Measurements from ENCODE around the gene DLG2.
"Not testable (repeated sequence)": the region's sequence is repeated elsewhere in the genome, so short reads cannot be mapped to it uniquely, and the experiment has no call there.

Gene DLG2

DNA sequence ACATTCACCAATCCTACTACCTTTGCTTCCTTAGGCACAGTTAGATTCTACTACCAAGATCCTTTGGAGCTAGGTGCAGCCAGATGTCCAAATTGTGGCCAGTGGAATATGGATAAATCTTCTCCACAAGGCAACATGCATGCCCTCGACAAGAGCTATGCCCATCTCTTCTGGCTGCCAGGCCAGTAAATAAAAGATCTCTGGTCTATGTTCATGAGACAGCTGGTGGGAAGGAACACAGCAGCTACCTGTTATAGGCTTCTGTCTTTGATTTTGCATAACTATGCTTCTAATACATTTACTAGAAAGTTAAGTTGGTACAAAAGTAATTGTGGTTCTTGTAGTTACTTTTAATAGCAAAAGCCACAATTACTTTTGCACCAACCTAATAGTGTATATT is 182.7 kb downstream of the DLG2 start:
- no peak for DNase-seq (ENCODE audit: low spot score)

DNA sequence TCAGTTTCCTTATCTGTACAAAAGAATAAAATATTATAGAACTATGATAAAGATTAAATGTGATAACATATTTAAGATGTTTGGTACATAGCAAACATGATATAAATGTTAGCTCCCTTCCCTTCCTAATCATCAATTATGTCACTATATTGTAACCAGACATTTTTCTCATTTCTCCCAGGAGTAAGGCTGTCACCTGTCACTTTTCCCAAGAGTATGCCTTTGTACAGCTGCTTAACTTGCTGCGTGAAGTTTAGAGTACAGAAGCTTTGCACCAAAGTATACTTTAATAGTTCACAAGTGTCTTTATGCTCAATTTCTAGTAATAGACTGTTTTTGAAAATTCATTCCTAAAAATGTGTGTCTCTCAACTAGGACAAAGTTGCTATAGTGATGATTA is 186.9 kb downstream of the DLG2 start:
- no peak for DNase-seq (ENCODE audit: low spot score)

DNA sequence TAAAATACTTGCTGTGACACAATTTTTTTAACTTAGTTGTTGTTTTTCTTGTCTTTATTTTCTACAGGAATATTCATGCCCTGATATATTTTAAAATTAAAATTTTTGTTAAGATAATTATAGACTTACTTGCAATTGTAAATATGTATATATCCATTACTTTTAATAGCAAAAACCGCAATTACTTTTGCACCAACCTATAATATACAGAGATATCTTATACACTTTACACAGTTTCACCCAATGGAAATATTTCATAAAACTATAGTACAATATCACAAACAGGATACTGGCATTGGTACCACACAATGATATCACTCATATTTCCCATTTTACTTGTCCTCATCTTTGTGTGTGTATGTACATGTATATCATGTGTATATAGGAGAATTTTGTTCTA is 188.8 kb downstream of the DLG2 start:
- DNase-seq (ENCODE audit: low spot score) = no peak

DNA sequence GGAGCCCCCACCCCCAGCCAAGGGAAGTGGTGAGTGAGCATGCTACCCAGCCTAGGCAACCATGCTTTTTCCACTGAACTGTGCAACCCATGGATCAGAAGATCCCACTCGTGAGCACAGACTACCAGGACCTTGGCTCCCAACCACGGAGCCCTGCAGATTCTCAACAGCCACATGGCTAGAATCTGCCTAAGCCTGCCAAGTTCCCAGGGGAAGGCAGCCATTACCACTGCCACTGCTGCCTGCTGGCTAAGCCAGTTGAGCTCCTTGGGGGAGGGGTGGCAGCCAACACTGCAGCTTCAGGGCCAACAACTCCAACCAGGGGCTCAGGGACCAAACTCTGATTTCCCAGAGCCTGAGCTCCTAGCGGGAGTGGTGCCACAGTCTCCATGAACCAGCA is 195.8 kb downstream of the DLG2 start:
- no peak for DNase-seq (ENCODE audit: low spot score)

DNA sequence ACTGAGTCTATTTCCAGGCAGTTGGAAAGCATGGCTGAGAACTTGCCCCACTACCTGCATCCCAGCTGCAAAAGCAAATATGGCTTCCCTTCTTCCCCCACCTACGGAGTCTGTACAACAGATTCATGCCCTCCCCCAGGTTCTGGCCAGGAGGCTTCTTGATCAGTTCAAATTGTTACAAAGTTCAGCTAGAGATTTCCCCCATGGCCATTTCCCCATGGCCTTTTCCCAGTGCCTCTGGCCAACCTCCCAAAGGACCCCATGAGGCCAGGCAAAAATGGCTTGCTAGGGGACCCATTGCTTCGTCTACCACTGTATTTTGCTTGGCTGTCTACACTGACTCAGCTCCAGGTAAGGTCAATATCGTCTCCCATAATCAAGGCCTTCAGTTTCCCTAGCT is 203.3 kb downstream of the DLG2 start:
- no peak for DNase-seq (ENCODE audit: low spot score)

DNA sequence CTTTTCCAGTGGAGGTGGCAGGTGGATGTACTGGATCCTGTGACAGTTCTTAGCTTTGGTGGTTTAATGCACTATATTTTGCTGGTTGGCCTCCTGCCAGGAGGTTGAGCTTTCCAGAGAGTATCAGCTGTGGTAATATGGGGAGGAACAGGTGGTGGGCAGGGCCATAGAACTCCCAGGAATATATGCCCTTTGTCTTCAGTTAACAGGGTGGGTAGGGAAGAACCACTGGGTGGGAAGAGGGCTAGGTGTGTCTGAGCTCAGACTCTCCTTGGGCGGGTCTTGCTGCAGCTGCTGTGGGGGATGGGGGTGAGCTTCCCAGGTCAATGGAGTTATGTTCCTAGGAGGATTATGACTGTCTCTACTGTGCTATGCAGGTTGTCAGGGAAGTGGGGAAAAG is 203.8 kb downstream of the DLG2 start:
- DNase-seq (ENCODE audit: low spot score) = no peak

DNA sequence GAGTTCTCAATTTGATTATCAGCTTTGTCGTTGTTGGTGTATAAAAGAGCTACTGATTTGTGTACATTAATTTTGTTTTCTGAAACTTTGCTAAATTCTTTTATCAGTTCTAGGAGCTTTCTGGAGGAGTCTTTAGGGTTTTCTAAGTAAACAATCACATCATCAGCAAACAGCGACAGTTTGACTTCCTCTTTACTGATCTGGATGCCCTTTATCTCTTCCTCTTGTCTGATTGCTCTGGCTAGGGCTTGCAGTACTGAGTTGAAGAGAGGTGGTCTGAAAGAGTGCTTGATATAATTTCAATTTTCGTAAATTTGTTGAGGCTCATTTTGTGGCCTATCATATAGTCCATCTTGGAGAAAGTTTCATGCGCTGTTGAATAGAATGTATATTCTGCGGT is 213.0 kb downstream of the DLG2 start:
- no peak for DNase-seq (ENCODE audit: low spot score)

DNA sequence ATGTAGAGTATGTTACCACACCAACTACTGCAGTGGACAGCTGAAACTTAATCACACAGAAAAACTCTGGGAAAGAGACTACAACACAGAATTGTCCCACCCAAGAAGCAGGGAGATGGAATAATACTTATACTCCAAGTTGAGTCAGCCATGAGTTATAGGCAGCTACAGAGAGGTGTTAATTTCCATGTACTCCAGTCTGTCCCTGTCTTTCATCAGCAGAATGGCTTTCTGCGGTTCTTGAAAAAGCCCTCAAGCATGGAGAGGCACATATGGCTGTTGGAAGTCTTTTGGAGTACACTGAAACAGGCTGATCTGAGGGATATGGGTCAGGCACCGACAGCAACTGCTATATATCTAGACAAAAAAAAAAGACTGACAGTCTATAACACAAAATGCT is 219.5 kb downstream of the DLG2 start:
- DNase-seq (ENCODE audit: low spot score) = no peak

DNA sequence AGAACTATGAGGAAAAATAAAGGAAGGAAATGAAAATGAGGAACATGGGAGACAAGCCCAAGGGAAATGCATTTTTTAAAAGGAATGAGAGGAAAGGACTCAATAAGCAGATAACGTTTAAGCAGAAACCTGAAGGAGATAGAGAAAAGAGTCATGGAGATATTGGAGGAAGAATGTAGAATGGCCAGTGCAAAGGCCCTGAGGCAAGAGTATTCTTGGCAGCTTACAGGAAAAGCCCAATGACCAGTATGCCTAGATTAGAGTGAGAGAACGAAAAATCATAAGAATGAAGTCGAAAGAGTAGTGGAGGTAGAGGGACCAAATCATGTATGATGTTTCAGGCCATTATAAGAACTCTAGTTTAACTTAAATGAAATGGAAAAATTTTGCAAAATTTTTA is 220.3 kb downstream of the DLG2 start:
- no peak for DNase-seq (ENCODE audit: low spot score)

DNA sequence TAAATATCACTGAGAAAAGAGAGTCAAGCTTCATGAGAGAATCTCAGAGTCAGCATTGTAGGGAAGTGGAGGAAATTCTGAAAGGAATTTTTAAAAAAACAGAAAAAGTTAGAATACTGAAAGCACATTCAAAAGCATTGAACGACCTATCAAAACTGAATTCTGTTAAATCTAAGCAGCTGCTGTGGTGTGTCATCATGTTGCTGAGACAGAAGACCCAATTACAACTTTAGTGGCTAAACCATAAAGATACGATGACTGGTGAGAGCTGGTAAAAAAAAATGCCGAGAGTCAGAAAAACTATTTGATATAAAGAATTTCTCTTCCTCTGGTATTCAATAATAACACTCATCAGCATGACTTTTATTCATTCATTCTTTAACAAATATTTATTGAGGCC is 220.8 kb downstream of the DLG2 start:
- DNase-seq (ENCODE audit: low spot score) = no peak

DNA sequence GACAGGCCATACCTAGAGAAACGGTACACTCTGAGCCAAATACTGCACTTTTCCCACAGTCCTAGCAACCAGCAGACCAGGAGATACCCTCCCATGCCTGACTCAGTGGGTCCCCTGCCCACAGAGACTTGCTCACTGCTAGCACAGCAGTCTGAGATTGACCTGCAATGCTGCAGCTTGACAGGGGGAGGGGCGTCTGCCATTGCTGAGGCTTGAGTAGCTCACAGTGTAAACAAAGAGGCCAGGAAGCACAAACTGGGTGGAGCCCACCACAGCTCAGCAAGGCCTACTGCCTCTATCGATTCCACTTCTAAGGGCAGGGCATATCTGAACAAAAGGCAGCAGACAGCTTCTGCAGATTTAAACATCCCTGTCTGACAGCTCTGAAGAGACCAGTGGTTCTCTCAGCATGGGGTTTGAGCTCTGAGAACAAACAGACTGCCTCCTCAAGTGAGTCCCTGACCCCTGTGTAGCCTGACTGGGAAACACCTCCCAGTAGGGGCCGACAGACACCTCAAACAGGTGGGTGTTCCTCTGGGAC is 231.6 kb downstream of the DLG2 start:
- not testable (repeated sequence) for DNase-seq (ENCODE audit: low spot score)

DNA sequence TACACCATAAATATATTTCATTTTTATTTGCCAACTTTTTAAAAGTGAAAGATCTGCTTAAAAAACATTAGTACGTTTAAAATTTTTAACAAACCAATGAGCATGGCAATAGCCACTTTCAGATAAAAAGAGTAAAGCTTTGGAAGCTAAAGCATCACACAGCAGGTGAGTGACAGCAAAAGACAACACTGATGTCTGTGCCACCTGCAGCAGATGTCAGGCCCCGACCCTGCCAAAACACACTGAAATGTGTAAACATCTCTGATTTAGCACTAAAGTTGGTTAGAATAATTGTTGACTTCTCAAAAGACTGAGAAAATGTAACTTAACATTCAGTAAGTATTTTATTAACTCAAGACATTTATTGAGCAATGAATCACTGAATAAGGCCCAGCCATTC is 232.9 kb downstream of the DLG2 start:
- no peak for DNase-seq (ENCODE audit: low spot score)

DNA sequence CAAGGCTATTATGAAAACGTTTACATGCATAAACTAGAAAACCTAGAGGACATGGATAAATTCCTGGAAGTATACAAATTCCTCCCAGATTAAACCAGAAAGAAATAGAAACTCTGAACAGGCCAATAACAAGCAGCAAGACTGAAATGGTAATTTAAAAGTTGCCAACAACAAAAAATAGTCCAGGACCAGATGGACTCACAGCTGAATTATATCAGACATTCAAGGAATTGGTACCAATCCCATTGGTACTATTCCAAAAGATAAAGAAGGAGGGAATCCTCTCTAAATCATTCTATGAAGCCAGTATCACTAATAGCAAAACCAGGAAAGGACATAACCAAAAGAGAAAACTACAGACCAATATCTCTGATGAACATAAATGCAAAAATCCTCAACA is 236.0 kb downstream of the DLG2 start:
- DNase-seq (ENCODE audit: low spot score) = no peak

DNA sequence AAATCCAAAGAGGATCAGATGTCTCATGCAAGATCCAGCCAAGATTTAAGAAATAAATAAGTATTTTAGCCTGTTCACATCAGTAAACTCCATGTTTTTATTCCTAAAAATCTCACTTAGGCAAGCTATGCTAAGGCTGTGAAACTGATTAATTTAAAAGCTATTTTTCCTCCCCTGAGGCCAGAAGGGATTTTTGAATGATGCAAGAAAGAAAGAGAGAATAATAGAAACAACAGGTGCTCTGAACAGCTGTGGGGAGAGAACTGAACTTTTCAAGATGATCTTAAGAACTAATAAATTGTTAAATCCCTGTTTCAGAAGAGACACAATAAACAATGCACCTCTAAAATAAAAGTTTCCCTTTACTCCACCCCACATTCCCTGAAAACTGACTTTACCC is 241.6 kb downstream of the DLG2 start:
- no peak for DNase-seq (ENCODE audit: low spot score)

DNA sequence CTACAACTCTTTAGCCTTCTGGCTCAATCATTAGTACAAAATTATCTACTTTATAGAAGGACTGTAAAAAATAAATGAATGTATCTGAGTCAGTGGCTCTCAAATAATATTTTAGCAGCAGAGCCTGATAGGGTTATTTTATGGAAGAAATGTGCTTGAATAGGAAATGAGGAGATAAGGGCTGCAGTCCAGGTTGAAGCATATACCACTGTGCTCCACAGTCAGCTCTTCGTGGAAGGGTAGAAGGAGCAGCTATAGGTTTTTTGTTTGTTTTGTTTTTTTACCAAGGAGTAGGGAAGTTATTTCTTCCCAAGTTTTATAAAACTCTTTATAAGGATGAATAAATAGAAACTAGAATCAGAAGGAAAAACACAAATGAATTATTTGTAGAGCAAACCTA is 242.0 kb downstream of the DLG2 start:
- DNase-seq (ENCODE audit: low spot score) = no peak

DNA sequence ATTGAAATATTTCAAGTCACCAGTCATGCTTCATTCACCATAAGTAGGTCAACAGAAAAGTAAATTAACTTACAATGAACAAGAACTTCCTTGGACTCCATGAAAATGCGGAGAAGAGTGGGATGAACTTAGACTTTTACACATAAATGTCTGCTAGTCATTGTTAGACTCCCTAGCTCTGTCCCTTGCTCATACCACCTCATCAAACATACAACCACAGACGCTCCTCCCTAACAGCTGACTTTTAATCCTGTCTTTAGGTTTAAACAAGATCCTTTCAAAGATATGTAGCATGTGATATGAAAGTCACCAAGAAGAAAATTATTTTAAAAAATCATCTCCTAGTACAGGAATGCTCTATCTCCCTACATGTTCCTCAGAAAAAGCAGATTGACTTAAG is 248.1 kb downstream of the DLG2 start:
- no peak for DNase-seq (ENCODE audit: low spot score)

DNA sequence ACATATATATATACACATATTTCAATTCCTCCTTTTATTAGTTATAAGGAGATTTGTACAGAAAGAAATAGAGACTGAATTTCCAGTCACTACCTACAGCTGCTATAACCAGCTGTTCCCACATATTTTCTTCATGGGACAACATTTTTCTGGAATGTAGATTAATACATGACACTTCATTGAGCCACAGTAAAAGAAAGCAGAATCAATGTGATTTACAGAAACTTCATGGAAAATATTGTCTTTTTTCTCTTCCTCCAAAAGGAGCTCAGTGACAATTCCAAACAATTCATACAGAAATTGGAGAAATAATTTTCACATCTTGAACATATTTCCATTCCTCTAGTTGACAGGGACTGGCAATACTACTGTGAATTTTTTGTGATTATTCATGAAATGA is 249.2 kb downstream of the DLG2 start:
- no peak for DNase-seq (ENCODE audit: low spot score)

DNA sequence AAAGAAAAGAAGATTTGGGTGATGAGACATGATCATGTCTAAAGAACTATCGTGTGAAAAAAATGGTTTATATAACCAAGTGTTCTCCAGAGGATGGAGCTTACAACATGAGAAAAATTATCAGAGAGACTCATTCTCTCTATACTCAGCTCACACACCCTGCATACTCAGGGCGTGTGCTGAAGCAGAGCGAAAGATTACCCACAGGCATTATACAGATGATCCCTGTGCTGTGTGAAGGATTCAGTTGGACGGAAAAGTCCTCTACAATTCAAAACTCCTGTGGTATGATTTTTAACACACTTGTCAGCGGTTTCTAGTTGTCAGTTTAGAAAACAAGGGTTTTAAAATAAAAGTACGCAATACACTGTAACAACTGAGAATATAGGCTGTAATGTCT is 267.3 kb downstream of the DLG2 start:
- no peak for DNase-seq (ENCODE audit: low spot score)

DNA sequence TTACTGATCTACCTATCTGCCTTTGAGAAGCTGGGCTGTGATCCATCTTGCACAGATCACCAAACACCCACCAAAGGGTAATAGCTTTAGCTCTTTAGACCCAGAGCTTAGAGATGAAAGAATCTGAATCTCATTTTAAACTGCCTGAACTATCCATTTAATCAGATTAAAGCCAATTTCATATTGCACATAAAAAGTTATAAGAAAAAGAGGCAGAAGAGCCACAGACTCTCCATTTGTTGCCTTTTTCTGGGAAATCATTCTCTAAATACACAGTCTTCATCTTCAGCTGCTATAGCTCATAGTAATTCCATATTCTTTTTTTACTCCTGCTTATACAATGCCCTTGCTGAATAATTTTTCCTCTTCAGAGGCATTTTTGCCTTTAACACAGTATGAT is 271.2 kb downstream of the DLG2 start:
- no peak for DNase-seq (ENCODE audit: low spot score)

DNA sequence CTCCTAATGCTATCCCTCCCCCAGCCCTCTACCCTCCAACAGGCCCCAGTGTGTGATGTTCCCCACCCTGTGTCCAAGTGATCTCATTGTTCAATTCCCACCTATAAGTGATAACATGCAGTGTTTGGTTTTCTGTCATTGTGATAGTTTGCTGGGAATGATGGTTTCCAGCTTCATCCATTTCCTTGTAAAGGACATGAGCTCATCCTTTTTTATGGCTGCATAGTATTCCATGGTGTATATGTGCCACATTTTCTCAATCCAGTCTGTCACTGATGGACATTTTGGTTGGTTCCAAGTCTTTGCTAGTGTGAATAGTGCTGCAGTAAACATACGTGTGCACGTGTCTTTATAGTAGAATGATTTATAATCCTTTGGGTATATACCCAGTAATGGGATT is 277.6 kb downstream of the DLG2 start:
- DNase-seq (ENCODE audit: low spot score) = not testable (repeated sequence)

DNA sequence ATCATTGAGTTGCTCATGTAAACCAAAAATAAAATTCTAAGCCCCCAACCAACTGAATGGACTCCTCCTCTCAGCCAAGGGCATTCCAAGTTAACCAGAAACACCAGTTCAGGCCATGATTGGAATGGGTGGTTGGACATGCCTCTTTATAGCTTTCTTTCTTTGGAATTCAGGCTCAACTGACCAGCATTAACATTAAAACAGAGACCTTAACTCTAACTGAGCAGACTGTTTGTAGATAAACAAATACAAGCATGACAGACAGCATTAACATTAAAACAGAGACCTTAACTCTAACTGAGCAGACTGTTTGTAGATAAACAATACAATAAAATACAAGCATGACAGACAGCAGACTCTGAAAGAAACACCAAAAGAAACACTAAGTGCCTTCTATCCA is 278.2 kb downstream of the DLG2 start:
- DNase-seq (ENCODE audit: low spot score) = no peak

DNA sequence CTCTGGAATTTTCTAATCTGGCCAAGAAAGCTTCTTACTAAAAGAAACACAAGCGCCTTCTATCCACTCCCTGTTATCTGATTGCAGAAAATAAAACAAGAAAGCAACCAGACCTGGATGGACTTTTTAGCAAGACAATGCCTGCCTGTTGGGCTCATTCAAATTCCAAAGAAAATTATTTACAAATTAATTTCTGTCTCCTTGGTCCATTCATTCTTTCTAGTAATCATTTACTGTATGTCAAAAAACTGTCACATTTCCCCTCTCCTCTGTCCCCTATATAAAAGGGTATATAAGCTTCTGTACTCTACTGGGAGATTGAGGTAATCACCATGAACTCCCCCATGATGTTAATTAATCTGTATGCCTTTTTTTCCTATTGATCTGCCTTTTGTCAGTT is 279.9 kb downstream of the DLG2 start:
- DNase-seq (ENCODE audit: low spot score) = no peak

DNA sequence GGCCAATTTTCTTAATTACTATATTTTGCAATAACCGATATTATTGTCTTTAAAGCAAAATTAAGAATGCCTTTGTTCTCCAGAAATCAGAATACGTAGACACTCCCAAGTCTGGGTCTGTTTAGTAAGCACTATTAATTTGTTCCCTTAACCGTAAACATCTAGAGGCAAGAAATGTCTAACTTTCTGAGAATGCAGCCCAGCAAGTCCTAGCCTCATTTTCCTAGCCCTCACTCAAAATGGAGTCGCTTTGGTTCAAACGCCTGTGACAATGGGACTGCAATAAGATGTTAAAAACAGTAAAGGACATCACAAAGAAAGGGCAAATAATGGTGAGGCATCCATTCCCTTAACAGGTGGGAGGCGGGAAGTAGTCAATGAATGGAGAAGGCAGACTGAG is 280.7 kb downstream of the DLG2 start:
- no peak for DNase-seq (ENCODE audit: low spot score)

DNA sequence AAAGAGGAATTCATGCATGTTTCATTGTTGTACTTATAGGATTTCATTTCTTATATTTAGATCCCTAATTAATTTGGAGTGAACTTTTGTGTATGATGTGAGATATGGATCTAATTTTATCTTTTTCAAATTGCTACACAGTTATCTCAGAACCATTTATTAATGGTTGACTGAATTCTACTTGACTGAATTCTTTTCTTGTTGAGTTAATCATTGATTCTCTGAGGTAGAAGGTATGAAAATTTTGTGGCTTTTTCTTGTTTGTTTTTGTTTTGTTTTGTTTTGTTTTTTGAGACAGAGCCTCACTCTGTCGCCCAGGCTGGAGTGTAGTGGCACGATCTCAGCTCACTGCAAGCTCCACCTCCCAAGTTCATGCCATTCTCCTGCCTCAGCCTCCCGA is 286.3 kb downstream of the DLG2 start:
- not testable (repeated sequence) for DNase-seq (ENCODE audit: low spot score)

DNA sequence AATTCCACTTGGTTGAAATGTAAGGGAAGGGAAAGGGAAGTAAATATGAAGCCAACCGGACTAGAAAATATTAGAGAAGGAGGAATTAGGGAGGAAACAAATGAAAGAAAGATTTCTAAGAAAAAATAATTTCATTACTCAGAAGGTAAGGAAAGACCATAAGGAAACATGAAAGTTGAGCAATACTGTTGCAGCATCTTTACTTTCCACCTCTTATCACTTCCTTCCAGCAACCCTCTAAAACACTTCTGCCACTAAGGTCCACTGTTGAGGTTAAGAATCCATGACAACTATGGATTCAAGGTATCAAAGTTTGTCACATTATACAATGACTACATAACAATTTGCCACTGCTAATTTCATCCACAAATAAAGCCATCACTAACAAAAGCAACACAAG is 308.6 kb downstream of the DLG2 start:
- DNase-seq (ENCODE audit: low spot score) = no peak
